SK-N-SH (cell line): ENCODE results near the gene C11orf97. TPM values are rescaled to one million over a fixed set of nuclear protein-coding genes. Genes with fewer than 3 reads are reported as not detected.

Experiments
- CTCF ChIA-PET: fragments of 300-600, 350-600 bp; formaldehyde crosslinking; extraction: SDS; loops from one replicate; lab custom pipeline; 2021; lab: Yijun Ruan, JAX
- POLR2A ChIA-PET: fragments of 350-600 bp; sonication (Branson Sonifier 250); formaldehyde crosslinking; extraction: SDS; loops from one replicate; lab custom pipeline; 2020; ENCODE audit warnings: antibody characterized with exemption, inconsistent platforms; lab: Yijun Ruan, JAX
- DNase-seq: peaks from one replicate; pipeline ENCODE4 v3.0.0; 2012
- H2AFZ ChIP-seq: fragments of 200-600 bp; sonication (generic); 2 replicates; pipeline ENCODE4 v1.8.1; 2016; ENCODE audit warnings: antibody characterized with exemption, mild to moderate bottlenecking, low read depth
- H3F3A ChIP-seq: fragments of 200-600 bp; sonication (generic); replicated peaks from 2 replicates; pipeline ENCODE3; 2016; ENCODE audit warnings: antibody characterized with exemption, mild to moderate bottlenecking; ENCODE audit not compliant: insufficient read depth
- H3K27ac ChIP-seq, 2 experiments: fragments of 200-500 bp in 1 of 2; fragments of 200-600 bp in 1 of 2; sonication (Bioruptor generic) in 1 of 2; sonication (generic), shearing (Covaris generic) in 1 of 2; 2 replicates each; pipeline versions ENCODE4 v1.5.1 to v1.6.1; 2014 to 2016; ENCODE audit warnings: low read depth in 2 of 2, inconsistent platforms in 1 of 2, low read length in 1 of 2, mild to moderate bottlenecking in 1 of 2, mixed read lengths in 1 of 2
- H3K27me3 ChIP-seq: fragments of 200-600 bp; sonication (generic), shearing (Covaris generic); 2 replicates; pipeline ENCODE4 v1.6.1; 2016; ENCODE audit warnings: mixed run types; ENCODE audit not compliant: insufficient read depth
- H3K36me3 ChIP-seq, 2 experiments: fragments of 200-500 bp in 1 of 2; fragments of 200-600 bp in 1 of 2; sonication (Bioruptor generic) in 1 of 2; sonication (generic) in 1 of 2; replicated peaks in 1 of 2; 2 replicates each; pipeline versions ENCODE3 to v1.5.1; 2014 to 2016; ENCODE audit warnings: low read length in 1 of 2, mild to moderate bottlenecking in 1 of 2; ENCODE audit not compliant: insufficient read depth in 2 of 2, control insufficient read depth in 1 of 2
- H3K4me1 ChIP-seq, 2 experiments: fragments of 200-500 bp in 1 of 2; fragments of 200-600 bp in 1 of 2; sonication (Bioruptor generic) in 1 of 2; sonication (generic), shearing (Covaris generic) in 1 of 2; 2 replicates each; pipeline versions ENCODE4 v1.5.1 to v1.6.1; 2014 to 2016; ENCODE audit warnings: low read depth in 1 of 2, low read length in 1 of 2, mixed run types in 1 of 2; ENCODE audit not compliant: insufficient read depth in 2 of 2, control insufficient read depth in 1 of 2
- H3K4me2 ChIP-seq: fragments of 200-600 bp; sonication (generic), shearing (Covaris generic); 2 replicates; pipeline ENCODE4 v1.6.1; 2017; ENCODE audit warnings: mixed run types
- H3K4me3 ChIP-seq, 2 experiments: fragments of 200-500 bp in 1 of 2; fragments of 200-600 bp in 1 of 2; sonication (Bioruptor generic) in 1 of 2; sonication (generic), shearing (Covaris generic) in 1 of 2; 2 replicates each; pipeline versions ENCODE4 v1.5.1 to v1.8.1; 2014 to 2016; ENCODE audit warnings: low read depth in 2 of 2, inconsistent platforms in 1 of 2, low read length in 1 of 2, mild to moderate bottlenecking in 1 of 2, mixed read lengths in 1 of 2, moderate library complexity in 1 of 2
- H3K79me2 ChIP-seq: fragments of 200-600 bp; sonication (generic); 2 replicates; pipeline ENCODE4 v1.8.1; 2017; ENCODE audit warnings: mild to moderate bottlenecking; ENCODE audit not compliant: insufficient read depth
- H3K9ac ChIP-seq: fragments of 200-600 bp; sonication (generic); 2 replicates; pipeline ENCODE4 v1.6.1; 2017; ENCODE audit warnings: mixed run types
- H3K9me2 ChIP-seq: fragments of 200-600 bp; sonication (generic); 2 replicates; pipeline ENCODE4 v1.6.1; 2017; ENCODE audit warnings: mixed run types
- H3K9me3 ChIP-seq: fragments of 200-600 bp; sonication (generic); 2 replicates; pipeline ENCODE4 v1.6.1; 2017; ENCODE audit warnings: mixed run types, mild to moderate bottlenecking, moderate library complexity
- H4K20me1 ChIP-seq: fragments of 200-600 bp; sonication (generic); 2 replicates; pipeline ENCODE4 v1.6.1; 2017; ENCODE audit warnings: mild to moderate bottlenecking, mixed run types; ENCODE audit not compliant: insufficient read depth
- ELF1 ChIP-seq: IDR thresholded peaks from 2 replicates; pipeline ENCODE4 v1.4.0; 2012
- EZH2phosphoT487 ChIP-seq: fragments of 200-600 bp; sonication (generic); IDR thresholded peaks from 2 replicates; pipeline ENCODE4 v1.6.1; 2017; ENCODE audit warnings: low read depth, mixed run types, mild to moderate bottlenecking, antibody characterized with exemption, moderate library complexity, borderline replicate concordance
- FOSL2 ChIP-seq: IDR thresholded peaks from 2 replicates; pipeline ENCODE4 v1.4.0; 2012; ENCODE audit warnings: low read depth, mild to moderate bottlenecking, moderate library complexity, borderline replicate concordance
- FOXJ3 ChIP-seq: sonication (generic); formaldehyde crosslinking; IDR thresholded peaks from 2 replicates; pipeline ENCODE4 v1.5.1; 2020; ENCODE audit warnings: mild to moderate bottlenecking, missing genetic modification reagents
- FOXM1 ChIP-seq: IDR thresholded peaks from 2 replicates; pipeline ENCODE4 v1.4.0; 2012; ENCODE audit warnings: low read depth, mild to moderate bottlenecking
- GABPA ChIP-seq: IDR thresholded peaks from 2 replicates; pipeline ENCODE4 v1.4.0; 2012; ENCODE audit warnings: low read depth, mild to moderate bottlenecking
- POLR2AphosphoS5 ChIP-seq: IDR thresholded peaks from 2 replicates; pipeline ENCODE4 v1.6.1; 2012; ENCODE audit warnings: low read depth, low read length
- RAD21 ChIP-seq: IDR thresholded peaks from 2 replicates; pipeline ENCODE4 v1.6.1; 2012; ENCODE audit warnings: mild to moderate bottlenecking, low read length
- RCOR1 ChIP-seq: fragments of 150-350 bp; IDR thresholded peaks from 2 replicates; pipeline ENCODE4 v1.6.1; 2017; ENCODE audit warnings: antibody characterized with exemption, low read length
- RFX5 ChIP-seq: IDR thresholded peaks from 2 replicates; pipeline ENCODE4 v1.6.1; 2012; ENCODE audit warnings: mild to moderate bottlenecking, improper control_type of control experiment, low read length
- RXRA ChIP-seq: IDR thresholded peaks from 2 replicates; pipeline ENCODE4 v1.4.0; 2012; ENCODE audit warnings: low read depth, mild to moderate bottlenecking, borderline replicate concordance
- SIN3A ChIP-seq: IDR thresholded peaks from 2 replicates; pipeline ENCODE4 v1.6.1; 2012; ENCODE audit warnings: low read depth, mild to moderate bottlenecking, low read length, moderate library complexity, borderline replicate concordance
- SMC3 ChIP-seq: IDR thresholded peaks from 2 replicates; pipeline ENCODE4 v1.6.1; 2012; ENCODE audit warnings: low read depth, low read length, improper control_type of control experiment
- WGBS: methylation state at CpG from one replicate; pipeline ENCODE4 v1.1.6; 2017; ENCODE audit warnings: low lambda C conversion rate; 5-methylcytosine and 5-hydroxymethylcytosine counted together
- polyA plus RNA-seq, 3 experiments: library from polyadenylated mRNA; depleted of rRNA; stranded (reverse); fragments of >200 nt; gene quantifications; 2 replicates each; pipeline ENCODE4 v1.2.3, GENCODE V29; 2012
- TF ChIP-seq, protein P1 (sequence below): fragments of 200-600 bp; sonication (generic); IDR thresholded peaks from 2 replicates; pipeline ENCODE4 v1.6.1; 2017; ENCODE audit warnings: antibody characterized with exemption, mild to moderate bottlenecking, moderate library complexity
- TF ChIP-seq, protein P2 (sequence below): IDR thresholded peaks from 2 replicates; pipeline ENCODE4 v1.4.0; 2012; ENCODE audit warnings: low read depth
- TF ChIP-seq, protein P3 (sequence below): IDR thresholded peaks from 2 replicates; pipeline ENCODE4 v1.4.0; 2012; ENCODE audit warnings: low read depth, borderline replicate concordance
- TF ChIP-seq, protein P4 (sequence below): fragments of 150-350 bp; IDR thresholded peaks from 2 replicates; pipeline ENCODE4 v1.6.1; 2016; ENCODE audit warnings: mild to moderate bottlenecking, low read depth, low read length
- TF ChIP-seq, protein P5 (sequence below): IDR thresholded peaks from 2 replicates; pipeline ENCODE4 v1.4.0; 2012; ENCODE audit warnings: low read depth, borderline replicate concordance

The C11orf97 gene
- polyA plus RNA-seq, 1 of the 3 experiments (the other 2 are of a cell fraction): not detected

DNA sequence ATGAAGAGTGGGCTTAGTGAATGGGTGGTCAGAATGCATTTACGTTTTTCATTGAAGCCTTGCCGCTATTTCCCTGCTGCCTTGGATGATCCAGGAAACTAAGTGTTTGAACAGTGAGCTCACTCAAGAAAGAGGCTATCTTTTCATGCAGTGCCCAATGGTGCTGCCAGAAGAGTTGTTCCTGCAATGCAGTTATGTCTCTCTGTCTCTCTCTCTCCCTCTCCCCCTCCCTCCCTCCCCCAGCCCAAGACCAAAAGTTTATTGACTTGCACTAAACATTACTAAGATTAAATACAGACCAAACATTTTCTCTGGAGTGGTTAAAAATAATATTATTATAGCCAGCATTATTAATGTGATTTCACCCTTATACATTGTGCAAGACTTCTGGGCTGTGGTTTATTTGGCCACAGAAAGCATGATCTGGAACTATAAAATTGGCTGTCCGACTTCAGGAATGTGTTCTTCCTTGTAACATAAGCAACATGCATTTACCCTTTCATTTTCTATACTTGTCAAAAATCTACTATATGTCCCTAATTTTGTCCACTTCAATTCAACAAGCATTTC lies 24.9 kb downstream of the C11orf97 start:
- no peak overlapping the region for H3K9ac ChIP-seq
- TF ChIP-seq GABPA (no peak), SIN3A (no peak), RFX5 (no peak), EZH2phosphoT487 (no peak), ELF1 (no peak), FOSL2 (no peak), POLR2AphosphoS5 (no peak), FOXJ3 (CRISPR knock-in tag) (no peak), SMC3 (no peak), FOXM1 (no peak), RCOR1 (no peak), RXRA (no peak), RAD21 (no peak)
- TF ChIP-seq, protein P1, sequence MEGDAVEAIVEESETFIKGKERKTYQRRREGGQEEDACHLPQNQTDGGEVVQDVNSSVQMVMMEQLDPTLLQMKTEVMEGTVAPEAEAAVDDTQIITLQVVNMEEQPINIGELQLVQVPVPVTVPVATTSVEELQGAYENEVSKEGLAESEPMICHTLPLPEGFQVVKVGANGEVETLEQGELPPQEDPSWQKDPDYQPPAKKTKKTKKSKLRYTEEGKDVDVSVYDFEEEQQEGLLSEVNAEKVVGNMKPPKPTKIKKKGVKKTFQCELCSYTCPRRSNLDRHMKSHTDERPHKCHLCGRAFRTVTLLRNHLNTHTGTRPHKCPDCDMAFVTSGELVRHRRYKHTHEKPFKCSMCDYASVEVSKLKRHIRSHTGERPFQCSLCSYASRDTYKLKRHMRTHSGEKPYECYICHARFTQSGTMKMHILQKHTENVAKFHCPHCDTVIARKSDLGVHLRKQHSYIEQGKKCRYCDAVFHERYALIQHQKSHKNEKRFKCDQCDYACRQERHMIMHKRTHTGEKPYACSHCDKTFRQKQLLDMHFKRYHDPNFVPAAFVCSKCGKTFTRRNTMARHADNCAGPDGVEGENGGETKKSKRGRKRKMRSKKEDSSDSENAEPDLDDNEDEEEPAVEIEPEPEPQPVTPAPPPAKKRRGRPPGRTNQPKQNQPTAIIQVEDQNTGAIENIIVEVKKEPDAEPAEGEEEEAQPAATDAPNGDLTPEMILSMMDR: no peak
- TF ChIP-seq, protein P2, sequence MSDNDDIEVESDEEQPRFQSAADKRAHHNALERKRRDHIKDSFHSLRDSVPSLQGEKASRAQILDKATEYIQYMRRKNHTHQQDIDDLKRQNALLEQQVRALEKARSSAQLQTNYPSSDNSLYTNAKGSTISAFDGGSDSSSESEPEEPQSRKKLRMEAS: no peak
- TF ChIP-seq, protein P3, sequence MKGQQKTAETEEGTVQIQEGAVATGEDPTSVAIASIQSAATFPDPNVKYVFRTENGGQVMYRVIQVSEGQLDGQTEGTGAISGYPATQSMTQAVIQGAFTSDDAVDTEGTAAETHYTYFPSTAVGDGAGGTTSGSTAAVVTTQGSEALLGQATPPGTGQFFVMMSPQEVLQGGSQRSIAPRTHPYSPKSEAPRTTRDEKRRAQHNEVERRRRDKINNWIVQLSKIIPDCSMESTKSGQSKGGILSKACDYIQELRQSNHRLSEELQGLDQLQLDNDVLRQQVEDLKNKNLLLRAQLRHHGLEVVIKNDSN: no peak
- TF ChIP-seq, protein P4, sequence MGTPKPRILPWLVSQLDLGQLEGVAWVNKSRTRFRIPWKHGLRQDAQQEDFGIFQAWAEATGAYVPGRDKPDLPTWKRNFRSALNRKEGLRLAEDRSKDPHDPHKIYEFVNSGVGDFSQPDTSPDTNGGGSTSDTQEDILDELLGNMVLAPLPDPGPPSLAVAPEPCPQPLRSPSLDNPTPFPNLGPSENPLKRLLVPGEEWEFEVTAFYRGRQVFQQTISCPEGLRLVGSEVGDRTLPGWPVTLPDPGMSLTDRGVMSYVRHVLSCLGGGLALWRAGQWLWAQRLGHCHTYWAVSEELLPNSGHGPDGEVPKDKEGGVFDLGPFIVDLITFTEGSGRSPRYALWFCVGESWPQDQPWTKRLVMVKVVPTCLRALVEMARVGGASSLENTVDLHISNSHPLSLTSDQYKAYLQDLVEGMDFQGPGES: no peak
- TF ChIP-seq, protein P5, sequence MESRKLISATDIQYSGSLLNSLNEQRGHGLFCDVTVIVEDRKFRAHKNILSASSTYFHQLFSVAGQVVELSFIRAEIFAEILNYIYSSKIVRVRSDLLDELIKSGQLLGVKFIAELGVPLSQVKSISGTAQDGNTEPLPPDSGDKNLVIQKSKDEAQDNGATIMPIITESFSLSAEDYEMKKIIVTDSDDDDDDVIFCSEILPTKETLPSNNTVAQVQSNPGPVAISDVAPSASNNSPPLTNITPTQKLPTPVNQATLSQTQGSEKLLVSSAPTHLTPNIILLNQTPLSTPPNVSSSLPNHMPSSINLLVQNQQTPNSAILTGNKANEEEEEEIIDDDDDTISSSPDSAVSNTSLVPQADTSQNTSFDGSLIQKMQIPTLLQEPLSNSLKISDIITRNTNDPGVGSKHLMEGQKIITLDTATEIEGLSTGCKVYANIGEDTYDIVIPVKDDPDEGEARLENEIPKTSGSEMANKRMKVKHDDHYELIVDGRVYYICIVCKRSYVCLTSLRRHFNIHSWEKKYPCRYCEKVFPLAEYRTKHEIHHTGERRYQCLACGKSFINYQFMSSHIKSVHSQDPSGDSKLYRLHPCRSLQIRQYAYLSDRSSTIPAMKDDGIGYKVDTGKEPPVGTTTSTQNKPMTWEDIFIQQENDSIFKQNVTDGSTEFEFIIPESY: no peak
- TF ChIP-seq, all 33 proteins: peak for 0
- Histone ChIP-seq H3K4me2 (no peak overlapping the region), H3K4me1 (no peaks in the 10 kb centered on the region), H3F3A (no peaks in the 10 kb centered on the region), H3K27me3 (no peaks in the 10 kb centered on the region), H3K79me2 (no peaks in the 10 kb centered on the region), H3K9me3 (no peaks in the 10 kb centered on the region), H3K27ac (no peak overlapping the region), H3K4me3 (no peak overlapping the region), H3K36me3 (no peaks in the 10 kb centered on the region), H3K9me2 (no peaks in the 10 kb centered on the region), H2AFZ (no peak overlapping the region), H4K20me1 (no peaks in the 10 kb centered on the region)
- no peak for DNase-seq
- POLR2A ChIA-PET: no interaction called here
- WGBS: 44% methylated on average over 3 of the region's 3 CpGs
- CTCF ChIA-PET: interaction anchor here (1.5 to 2.7 kb wide), 2 partner anchors 11 to 17 kb away, joined by 3 to 8 read pairs; no protein-coding TSS in a partner anchor
